T1000 (cell line): ENCODE results near the gene SDHAF3.
"Not testable (repeated sequence)": the region's sequence is repeated elsewhere in the genome, so short reads cannot be mapped to it uniquely, and the experiment has no call there.

ENCODE experiments used
- DNase-seq: peaks from one replicate; lab custom pipeline; 2025; ENCODE audit warnings: mixed read lengths; lab: John Stamatoyannopoulos, UW

SDHAF3 gene

DNA sequence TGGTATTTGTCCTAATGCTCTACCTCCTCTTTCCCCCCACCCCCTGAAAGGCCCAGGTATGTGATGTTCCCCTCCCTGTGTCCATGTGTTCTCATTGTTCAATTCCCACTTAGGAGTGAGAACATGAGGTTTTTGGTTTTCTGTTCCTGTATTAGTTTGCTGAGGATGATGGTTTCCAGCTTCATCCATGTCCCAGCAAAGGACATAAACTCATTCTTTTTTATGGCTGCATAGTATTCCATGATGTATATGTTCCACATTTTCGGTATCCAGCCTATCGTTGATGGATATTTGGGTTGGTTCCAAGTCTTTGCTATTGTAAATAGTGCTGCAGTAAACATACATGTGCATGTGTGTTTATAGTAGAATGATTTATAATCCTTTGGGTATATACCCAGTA is 5.6 kb downstream of the SDHAF3 start:
- DNase-seq, result not testable (repeated sequence)

- DNase-seq, result no peak
Observed at GRCh38 chr7:97126483-97127171, 9.1 kb downstream of the SDHAF3 start.

- no peak for DNase-seq
Observed at GRCh38 chr7:97128736-97129135, 11.2 kb downstream of the SDHAF3 start.

DNA sequence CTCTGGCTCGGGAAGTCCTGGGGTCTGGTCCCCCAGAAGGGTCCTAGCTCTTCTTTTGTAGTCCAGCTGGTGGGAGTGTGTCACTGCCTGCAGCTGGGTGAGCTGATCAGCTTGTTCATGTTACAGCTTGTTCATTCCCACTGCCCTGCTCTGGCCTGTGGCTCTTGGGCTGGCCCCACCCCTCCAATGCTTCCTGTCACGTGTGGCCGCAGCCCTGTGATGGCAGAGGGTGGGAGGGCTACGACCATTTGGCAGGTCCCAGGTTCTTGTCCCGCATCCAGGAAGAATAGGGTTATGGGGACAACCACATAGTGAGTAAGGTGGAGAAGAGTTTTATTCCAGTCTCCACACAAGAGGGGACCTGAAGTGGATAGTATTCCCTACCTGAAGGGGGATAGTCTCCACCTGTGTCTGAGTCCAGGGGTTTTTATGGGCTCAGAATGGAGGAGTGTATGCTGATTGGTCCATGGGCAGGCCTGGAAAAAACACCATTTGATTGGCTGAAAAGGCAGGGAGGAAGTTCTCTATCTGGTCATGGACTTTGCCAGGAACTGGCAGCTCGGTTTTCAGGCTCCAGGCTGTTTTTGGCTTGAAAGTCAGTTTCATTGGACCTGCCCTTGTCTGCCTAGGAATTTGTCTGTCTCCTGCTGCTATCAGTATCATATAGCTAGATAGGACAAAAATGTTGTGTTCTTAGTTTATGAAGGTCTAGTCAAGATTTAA is 13.1 kb downstream of the SDHAF3 start:
- DNase-seq, result no peak

- DNase-seq, result no peak
Observed at GRCh38 chr7:97133159-97133558, 15.7 kb downstream of the SDHAF3 start.

GRCh38 chr7:97138830-97139229 is 21.3 kb downstream of the SDHAF3 start:
- DNase-seq, result no peak

GRCh38 chr7:97145068-97145467 is 27.6 kb downstream of the SDHAF3 start:
- no peak for DNase-seq

- DNase-seq, result no peak
Observed at GRCh38 chr7:97149843-97150242, 32.3 kb downstream of the SDHAF3 start.

- no peak for DNase-seq
Observed at GRCh38 chr7:97155897-97156418, 38.5 kb downstream of the SDHAF3 start.

DNA sequence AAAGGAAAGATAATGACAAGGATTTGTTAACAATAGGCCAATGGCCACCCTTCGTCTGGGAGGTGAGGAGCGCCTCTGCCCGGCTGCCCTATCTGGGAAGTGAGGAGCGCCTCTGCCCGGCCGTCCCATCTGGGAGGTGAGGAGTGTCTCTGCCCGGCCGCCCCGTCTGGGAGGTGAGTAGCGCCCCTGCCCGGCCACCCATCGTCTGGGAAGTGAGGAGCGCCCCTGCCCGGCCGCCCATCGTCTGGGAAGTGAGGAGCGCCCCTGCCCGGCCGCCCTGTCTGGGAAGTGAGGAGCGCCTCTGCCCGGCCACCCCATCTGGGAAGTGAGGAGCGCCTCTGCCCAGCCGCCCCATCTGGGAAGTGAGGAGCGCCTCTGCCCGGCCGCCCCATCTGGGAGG is 42.5 kb downstream of the SDHAF3 start:
- DNase-seq, result not testable (repeated sequence)

DNA sequence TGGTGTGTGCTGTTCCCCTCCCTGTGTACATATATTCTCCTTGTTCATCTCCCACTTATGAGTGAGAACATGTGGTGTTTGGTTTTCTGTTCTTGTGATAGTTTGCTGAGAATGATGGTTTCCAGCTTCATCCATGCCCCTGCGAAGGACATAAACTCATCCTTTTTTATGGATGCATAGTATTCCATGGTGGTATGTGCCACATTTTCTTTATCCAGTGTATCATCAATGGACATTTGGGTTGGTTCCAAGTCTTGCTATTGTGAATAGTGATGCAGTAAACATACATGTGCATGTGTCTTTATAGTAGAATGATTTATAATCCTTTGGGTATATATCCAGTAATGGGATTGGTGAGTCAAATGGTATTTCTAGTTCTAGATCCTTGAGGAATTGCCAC is 44.1 kb downstream of the SDHAF3 start:
- DNase-seq, result not testable (repeated sequence)

- DNase-seq, result no peak
Observed at GRCh38 chr7:97166308-97166707, 48.8 kb downstream of the SDHAF3 start.

- no peak for DNase-seq
Observed at GRCh38 chr7:97167176-97167575, 49.7 kb downstream of the SDHAF3 start.

DNA sequence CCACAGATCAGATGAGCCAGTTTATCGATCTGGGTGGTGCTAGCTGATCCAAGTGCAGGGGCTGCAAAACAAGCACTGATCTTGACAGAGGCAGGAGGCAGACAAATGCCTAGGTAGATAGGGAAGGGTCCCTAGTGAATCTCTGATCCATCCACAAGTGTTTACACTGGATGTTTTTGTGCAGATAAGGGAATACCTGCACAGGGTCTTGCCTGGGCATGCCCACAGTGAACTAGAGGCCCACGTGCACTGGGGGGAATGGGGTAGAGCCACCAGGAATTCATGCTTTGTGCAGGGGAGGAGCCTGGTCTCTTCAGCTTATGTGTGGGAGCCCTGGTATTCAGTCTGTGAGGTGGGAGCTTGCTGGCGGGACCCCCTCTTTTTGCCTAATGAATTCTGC is 50.3 kb downstream of the SDHAF3 start:
- no peak for DNase-seq

GRCh38 chr7:97174303-97174702 is 56.8 kb downstream of the SDHAF3 start:
- DNase-seq, result no peak

DNA sequence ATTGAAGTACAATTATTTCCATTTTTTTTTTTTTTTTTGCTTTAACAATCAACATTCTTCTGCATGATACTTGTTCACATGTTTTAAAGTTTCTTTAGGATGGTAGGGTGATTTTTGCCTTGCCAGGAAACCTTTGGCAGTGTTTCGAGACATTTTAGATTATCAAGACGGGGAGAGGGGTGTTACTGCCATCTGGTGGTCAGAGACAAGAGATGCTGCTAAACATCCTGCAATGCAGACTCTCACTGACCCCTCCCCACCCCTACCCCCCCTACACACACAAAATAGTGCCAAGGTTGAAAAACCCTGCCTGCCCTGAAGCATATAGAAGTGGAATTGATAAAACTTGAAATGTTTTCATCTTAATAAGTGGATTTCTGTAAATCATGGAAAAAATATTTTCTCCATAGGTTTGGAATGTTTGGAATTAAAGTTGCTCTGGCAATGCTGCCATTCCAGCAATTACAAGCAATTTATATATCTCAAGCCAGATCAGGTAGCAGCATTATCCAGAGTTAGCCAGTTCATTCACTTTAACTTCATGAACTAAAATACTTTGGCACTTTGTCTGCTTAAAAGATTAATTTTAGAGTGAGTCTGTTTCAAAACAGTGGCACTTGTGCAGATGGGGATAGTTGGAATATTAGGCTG is 62.1 kb downstream of the SDHAF3 start:
- no peak for DNase-seq

DNA sequence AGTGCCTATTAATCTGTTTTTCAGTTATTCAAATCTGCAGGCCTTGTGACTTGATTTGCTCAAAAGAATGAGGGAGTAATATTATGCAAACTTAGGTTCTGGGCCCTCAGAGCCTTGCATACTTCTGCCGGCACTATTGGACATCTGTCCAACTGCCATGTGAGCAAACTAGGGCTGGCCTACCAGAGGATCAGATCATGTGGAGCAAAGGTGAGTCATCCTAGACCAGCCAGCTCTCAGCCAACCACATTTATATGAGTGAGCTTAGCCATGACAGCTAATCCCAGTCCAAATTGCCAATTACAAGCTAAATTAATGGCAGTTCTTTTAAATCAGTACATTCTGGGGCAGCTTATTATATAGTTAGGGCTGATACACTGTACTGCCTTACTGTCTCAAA is 69.6 kb downstream of the SDHAF3 start:
- no peak for DNase-seq

GRCh38 chr7:97196174-97196573 is 78.7 kb downstream of the SDHAF3 start:
- DNase-seq, result not testable (repeated sequence)

DNA sequence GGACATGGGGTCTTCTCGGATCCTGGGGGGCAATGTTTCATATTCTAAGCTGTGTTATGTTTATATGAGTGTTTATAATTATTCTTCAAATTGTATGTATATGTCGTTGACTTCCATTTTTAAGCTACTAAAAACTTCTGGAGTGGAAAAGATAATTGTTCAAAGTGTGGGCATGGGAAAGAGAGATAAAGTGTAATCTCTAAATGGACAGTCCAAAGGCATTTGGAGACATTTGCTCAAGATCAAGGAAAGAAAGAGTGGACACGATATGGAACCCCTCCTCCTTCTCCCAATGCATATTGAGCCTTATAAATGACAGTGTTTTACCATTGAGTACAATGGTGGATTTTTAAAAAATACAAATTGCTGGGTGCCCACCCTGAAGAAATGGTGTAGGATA is 81.1 kb downstream of the SDHAF3 start:
- no peak for DNase-seq

DNA sequence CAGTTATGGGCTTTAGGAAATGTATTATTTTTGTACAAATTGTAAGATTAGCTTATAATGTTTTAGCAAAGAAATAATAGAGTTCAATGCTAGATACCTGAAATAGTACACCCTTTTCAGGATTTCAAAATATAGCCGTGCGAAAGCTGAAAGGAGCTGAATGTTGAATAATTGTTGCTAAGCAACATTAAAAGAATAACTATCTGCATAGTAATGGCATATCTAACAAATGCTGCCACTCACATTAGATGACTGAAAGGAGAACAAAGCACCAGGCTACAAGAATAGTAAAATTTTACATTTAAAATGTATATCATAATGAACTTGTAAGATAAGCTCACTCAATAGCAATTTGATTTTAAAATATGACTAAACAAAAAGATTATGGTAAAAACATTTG is 82.5 kb downstream of the SDHAF3 start:
- no peak for DNase-seq

DNA sequence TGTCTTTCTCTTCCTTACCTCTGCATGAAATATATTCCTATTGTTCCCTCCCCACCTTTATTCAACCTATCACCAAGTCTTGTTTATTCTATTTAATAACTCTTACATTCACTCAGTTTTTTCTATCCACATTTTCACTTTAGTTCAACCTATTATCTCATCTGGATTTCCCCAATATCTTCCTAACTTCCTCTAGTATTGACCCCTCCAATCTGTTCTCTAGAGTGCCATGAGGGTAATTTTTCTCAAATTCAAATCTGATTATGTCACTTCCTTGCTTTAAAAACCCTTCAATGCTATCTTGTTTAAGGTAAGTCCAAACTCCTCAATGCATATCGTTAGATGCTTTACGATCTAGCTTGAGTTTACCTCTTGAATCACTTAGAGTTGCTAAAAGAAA is 86.5 kb downstream of the SDHAF3 start:
- DNase-seq, result no peak

GRCh38 chr7:97204821-97205220 is 87.3 kb downstream of the SDHAF3 start:
- DNase-seq, result no peak

DNA sequence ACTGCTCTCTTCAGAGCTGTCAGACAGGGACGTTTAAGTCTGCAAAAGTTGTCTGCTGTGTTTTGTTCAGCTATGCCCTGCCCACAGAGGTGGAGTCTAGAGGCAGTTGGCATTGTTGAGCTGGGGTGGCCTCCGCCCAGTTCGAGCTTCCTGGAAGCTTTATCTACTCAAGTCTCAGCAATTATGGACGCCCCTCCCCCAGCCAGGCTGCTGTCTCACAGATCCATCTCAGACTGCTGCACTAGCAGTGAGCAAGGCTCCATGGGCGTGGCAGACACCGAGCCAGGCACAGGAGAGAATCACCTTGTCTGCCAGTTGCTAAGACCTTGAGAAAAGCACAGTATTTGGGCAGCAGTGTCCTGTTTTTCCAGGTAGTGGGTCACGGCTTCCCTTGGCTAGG is 98.1 kb downstream of the SDHAF3 start:
- no peak for DNase-seq
